ENCODE results near the gene PAX4.
A peak's percentile ranks its signal among the peaks of the same experiment; 100 is the strongest.

Gene PAX4

DNA sequence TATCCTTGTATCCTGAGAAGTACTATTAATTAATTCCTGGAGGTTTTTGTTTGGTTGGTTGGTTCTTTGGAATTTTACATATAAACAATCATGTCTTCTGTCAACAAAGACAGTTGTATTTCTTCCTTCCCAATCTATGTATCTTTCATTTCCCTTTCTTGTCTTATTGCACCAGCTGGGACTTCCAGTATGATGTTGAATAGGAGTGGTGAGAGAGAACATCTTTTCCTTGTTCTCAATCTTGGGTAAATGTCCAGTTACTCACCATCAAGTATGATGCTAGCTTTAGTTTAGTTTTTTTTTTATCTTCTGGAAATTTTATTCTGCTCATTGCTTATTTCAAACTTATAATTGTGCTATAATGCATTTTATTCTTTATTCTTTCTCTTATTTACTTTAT is 7.4 kb upstream of the PAX4 start:
- ATAC-seq: no peak
- TF ChIP-seq ZNF8 (CRISPR knock-in tag; IDR thresholded peaks at IDR 0.05): no peak
- no peak for TF ChIP-seq TOX (CRISPR knock-in tag; IDR thresholded peaks at IDR 0.05; ENCODE audit: borderline replicate concordance)
- TF ChIP-seq ISL1 (CRISPR knock-in tag; IDR thresholded peaks at IDR 0.05): no peak
- TF ChIP-seq ZFP30 (CRISPR knock-in tag; IDR thresholded peaks at IDR 0.05): no peak
- TF ChIP-seq, protein P1, sequence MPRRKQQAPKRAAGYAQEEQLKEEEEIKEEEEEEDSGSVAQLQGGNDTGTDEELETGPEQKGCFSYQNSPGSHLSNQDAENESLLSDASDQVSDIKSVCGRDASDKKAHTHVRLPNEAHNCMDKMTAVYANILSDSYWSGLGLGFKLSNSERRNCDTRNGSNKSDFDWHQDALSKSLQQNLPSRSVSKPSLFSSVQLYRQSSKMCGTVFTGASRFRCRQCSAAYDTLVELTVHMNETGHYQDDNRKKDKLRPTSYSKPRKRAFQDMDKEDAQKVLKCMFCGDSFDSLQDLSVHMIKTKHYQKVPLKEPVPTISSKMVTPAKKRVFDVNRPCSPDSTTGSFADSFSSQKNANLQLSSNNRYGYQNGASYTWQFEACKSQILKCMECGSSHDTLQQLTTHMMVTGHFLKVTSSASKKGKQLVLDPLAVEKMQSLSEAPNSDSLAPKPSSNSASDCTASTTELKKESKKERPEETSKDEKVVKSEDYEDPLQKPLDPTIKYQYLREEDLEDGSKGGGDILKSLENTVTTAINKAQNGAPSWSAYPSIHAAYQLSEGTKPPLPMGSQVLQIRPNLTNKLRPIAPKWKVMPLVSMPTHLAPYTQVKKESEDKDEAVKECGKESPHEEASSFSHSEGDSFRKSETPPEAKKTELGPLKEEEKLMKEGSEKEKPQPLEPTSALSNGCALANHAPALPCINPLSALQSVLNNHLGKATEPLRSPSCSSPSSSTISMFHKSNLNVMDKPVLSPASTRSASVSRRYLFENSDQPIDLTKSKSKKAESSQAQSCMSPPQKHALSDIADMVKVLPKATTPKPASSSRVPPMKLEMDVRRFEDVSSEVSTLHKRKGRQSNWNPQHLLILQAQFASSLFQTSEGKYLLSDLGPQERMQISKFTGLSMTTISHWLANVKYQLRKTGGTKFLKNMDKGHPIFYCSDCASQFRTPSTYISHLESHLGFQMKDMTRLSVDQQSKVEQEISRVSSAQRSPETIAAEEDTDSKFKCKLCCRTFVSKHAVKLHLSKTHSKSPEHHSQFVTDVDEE (CRISPR knock-in tag; IDR thresholded peaks at IDR 0.05): no peak
- TF ChIP-seq ZFP3 (CRISPR knock-in tag; IDR thresholded peaks at IDR 0.05): no peak
- no peak for TF ChIP-seq ARNTL (CRISPR knock-in tag; IDR thresholded peaks at IDR 0.05; ENCODE audit: borderline replicate concordance, low read depth)
- TF ChIP-seq OSR1 (CRISPR knock-in tag; IDR thresholded peaks at IDR 0.05): no peak
- TF ChIP-seq TCF4 (CRISPR knock-in tag; IDR thresholded peaks at IDR 0.05; ENCODE audit: borderline replicate concordance): no peak
- TF ChIP-seq SNAI2 (CRISPR knock-in tag; IDR thresholded peaks at IDR 0.05): no peak
- TF ChIP-seq ZNF70 (CRISPR knock-in tag; IDR thresholded peaks at IDR 0.05): no peak
- no peak for TF ChIP-seq CSDC2 (CRISPR knock-in tag; IDR thresholded peaks at IDR 0.05)
- no peak for TF ChIP-seq POU6F1 (CRISPR knock-in tag; IDR thresholded peaks at IDR 0.05; ENCODE audit: borderline replicate concordance, low read depth)
- no peak for TF ChIP-seq PPARA (CRISPR knock-in tag; IDR thresholded peaks at IDR 0.05; ENCODE audit: borderline replicate concordance)
- TF ChIP-seq, protein P2, sequence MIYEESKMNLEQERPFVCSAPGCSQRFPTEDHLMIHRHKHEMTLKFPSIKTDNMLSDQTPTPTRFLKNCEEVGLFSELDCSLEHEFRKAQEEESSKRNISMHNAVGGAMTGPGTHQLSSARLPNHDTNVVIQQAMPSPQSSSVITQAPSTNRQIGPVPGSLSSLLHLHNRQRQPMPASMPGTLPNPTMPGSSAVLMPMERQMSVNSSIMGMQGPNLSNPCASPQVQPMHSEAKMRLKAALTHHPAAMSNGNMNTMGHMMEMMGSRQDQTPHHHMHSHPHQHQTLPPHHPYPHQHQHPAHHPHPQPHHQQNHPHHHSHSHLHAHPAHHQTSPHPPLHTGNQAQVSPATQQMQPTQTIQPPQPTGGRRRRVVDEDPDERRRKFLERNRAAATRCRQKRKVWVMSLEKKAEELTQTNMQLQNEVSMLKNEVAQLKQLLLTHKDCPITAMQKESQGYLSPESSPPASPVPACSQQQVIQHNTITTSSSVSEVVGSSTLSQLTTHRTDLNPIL (CRISPR knock-in tag; IDR thresholded peaks at IDR 0.05; ENCODE audit: low read depth): no peak
- no peak for TF ChIP-seq ZC3H10 (CRISPR knock-in tag; IDR thresholded peaks at IDR 0.05)
- TF ChIP-seq RARB (CRISPR knock-in tag; IDR thresholded peaks at IDR 0.05): no peak
- TF ChIP-seq ZNF565 (CRISPR knock-in tag; conservative IDR thresholded peaks at IDR 0.05; ENCODE audit: low read depth): no peak
- no peak for TF ChIP-seq PATZ1 (CRISPR knock-in tag; IDR thresholded peaks at IDR 0.05; ENCODE audit: borderline replicate concordance)
- TF ChIP-seq GLIS3 (CRISPR knock-in tag; IDR thresholded peaks at IDR 0.05): no peak

DNA sequence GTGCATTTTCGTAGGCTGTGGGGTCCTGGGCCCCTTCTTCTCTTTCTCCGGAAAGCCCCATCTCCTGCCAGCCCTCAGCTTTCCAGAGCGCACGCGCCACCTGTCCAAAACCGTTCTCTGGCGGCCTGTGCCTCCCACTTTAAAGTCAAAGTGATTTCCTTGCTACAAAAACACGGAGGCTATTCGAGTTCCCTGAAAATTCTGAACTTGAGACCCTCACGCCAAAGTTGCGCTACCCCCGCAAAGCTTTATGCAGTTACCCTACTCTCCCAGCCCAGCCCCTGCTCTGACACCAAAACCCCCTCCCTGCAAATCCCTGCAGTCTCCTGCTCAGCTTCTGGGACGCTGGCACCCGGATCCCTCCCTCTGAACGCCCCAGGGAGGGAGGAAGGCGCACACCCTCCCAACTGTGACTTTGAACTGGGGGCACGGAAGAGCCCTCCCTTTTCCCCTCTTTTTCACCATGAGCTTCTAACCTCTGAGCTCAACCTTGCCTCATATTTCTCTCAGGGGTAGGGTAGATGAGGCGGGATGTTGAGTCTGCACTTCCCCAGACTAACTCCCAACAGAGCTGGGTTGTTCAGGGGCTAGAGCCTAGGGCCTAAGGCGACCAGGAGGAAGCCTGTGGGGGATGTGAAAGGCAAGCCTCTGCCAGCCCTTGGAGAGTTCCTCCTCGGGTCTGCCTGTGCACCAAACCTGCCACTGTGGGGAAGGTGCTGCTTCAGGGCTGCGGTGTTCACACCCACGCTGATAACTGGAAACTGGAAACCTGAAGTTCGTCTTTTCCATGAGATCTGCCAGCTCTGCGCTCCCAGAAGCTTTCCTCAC is 2.7 kb upstream of the PAX4 start:
- ATAC-seq: peak; percentile 52
- TF ChIP-seq PPARA (CRISPR knock-in tag; IDR thresholded peaks at IDR 0.05; ENCODE audit: borderline replicate concordance) (no peak), ZFP3 (CRISPR knock-in tag; IDR thresholded peaks at IDR 0.05) (no peak), TCF4 (CRISPR knock-in tag; IDR thresholded peaks at IDR 0.05; ENCODE audit: borderline replicate concordance) (no peak), ZNF8 (CRISPR knock-in tag; IDR thresholded peaks at IDR 0.05) (no peak), ZC3H10 (CRISPR knock-in tag; IDR thresholded peaks at IDR 0.05) (no peak), GLIS3 (CRISPR knock-in tag; IDR thresholded peaks at IDR 0.05) (no peak), TOX (CRISPR knock-in tag; IDR thresholded peaks at IDR 0.05; ENCODE audit: borderline replicate concordance) (no peak), ESRRG (CRISPR knock-in tag; IDR thresholded peaks at IDR 0.05) (no peak), OSR1 (CRISPR knock-in tag; IDR thresholded peaks at IDR 0.05) (no peak), SNAI2 (CRISPR knock-in tag; IDR thresholded peaks at IDR 0.05) (no peak), POU6F1 (CRISPR knock-in tag; IDR thresholded peaks at IDR 0.05; ENCODE audit: borderline replicate concordance, low read depth) (no peak), CSDC2 (CRISPR knock-in tag; IDR thresholded peaks at IDR 0.05) (no peak), ZNF565 (CRISPR knock-in tag; conservative IDR thresholded peaks at IDR 0.05; ENCODE audit: low read depth) (no peak)
- TF ChIP-seq, protein P1 (CRISPR knock-in tag; IDR thresholded peaks at IDR 0.05): no peak
- TF ChIP-seq, protein P3, sequence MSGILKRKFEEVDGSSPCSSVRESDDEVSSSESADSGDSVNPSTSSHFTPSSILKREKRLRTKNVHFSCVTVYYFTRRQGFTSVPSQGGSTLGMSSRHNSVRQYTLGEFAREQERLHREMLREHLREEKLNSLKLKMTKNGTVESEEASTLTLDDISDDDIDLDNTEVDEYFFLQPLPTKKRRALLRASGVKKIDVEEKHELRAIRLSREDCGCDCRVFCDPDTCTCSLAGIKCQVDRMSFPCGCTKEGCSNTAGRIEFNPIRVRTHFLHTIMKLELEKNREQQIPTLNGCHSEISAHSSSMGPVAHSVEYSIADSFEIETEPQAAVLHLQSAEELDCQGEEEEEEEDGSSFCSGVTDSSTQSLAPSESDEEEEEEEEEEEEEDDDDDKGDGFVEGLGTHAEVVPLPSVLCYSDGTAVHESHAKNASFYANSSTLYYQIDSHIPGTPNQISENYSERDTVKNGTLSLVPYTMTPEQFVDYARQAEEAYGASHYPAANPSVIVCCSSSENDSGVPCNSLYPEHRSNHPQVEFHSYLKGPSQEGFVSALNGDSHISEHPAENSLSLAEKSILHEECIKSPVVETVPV (CRISPR knock-in tag; IDR thresholded peaks at IDR 0.05): no peak
